H9 (cell line): ENCODE results near the gene LRP8. TPM values are rescaled to one million over a fixed set of nuclear protein-coding genes. Genes with fewer than 3 reads are reported as not detected.

Experiments
- DNase-seq: peaks from one replicate; pipeline ENCODE4 v3.0.0-alpha.2; 2017
- H2AFZ ChIP-seq: one replicate; pipeline ENCODE4 v1.6.1; 2013; ENCODE audit warnings: mild to moderate bottlenecking, low read length, control low read depth, moderate library complexity
- H2AK5ac ChIP-seq: 2 replicates; pipeline ENCODE4 v1.6.1; 2013; ENCODE audit warnings: low read length, control low read depth, mixed read lengths; ENCODE audit not compliant: insufficient read length
- H2BK120ac ChIP-seq: one replicate; pipeline ENCODE4 v1.6.1; 2013; ENCODE audit warnings: low read depth, mild to moderate bottlenecking, low read length, control low read depth, inconsistent platforms; ENCODE audit not compliant: poor library complexity, severe bottlenecking
- H2BK12ac ChIP-seq: 2 replicates; pipeline ENCODE4 v1.6.1; 2013; ENCODE audit warnings: low read length, control low read depth, mixed read lengths, low read depth; ENCODE audit not compliant: insufficient read length
- H2BK15ac ChIP-seq: 2 replicates; pipeline ENCODE4 v1.6.1; 2013; ENCODE audit warnings: low read depth, low read length, control low read depth
- H2BK20ac ChIP-seq: one replicate; pipeline ENCODE4 v1.6.1; 2013; ENCODE audit warnings: low read depth, mild to moderate bottlenecking, low read length, control low read depth, inconsistent platforms; ENCODE audit not compliant: poor library complexity, severe bottlenecking
- H2BK5ac ChIP-seq: 2 replicates; pipeline ENCODE4 v1.6.1; 2013; ENCODE audit warnings: low read length, control low read depth, mixed read lengths; ENCODE audit not compliant: insufficient read length
- H3K14ac ChIP-seq: 2 replicates; pipeline ENCODE4 v1.6.1; 2013; ENCODE audit warnings: low read length, control low read depth; ENCODE audit not compliant: insufficient read depth
- H3K18ac ChIP-seq: 2 replicates; pipeline ENCODE4 v1.6.1; 2013; ENCODE audit warnings: low read depth, mild to moderate bottlenecking, mixed read lengths, low read length, control low read depth; ENCODE audit not compliant: insufficient read length
- H3K23ac ChIP-seq: 2 replicates; pipeline ENCODE4 v1.6.1; 2013; ENCODE audit warnings: low read length, control low read depth, mixed read lengths, low read depth; ENCODE audit not compliant: insufficient read length
- H3K23me2 ChIP-seq: 2 replicates; pipeline ENCODE4 v1.6.1; 2013; ENCODE audit warnings: low read depth, mild to moderate bottlenecking, mixed read lengths, low read length, control low read depth; ENCODE audit not compliant: insufficient read length, poor library complexity, severe bottlenecking
- H3K27ac ChIP-seq: 2 replicates; pipeline ENCODE4 v1.5.1; 2013; ENCODE audit warnings: low read length, control low read depth, mixed read lengths, low read depth; ENCODE audit not compliant: insufficient read length
- H3K27me3 ChIP-seq: 2 replicates; pipeline ENCODE4 v1.6.1; 2013; ENCODE audit warnings: low read length, control low read depth, inconsistent platforms; ENCODE audit not compliant: insufficient read depth
- H3K4ac ChIP-seq: 2 replicates; pipeline ENCODE4 v1.6.1; 2013; ENCODE audit warnings: low read depth, mild to moderate bottlenecking, control low read depth, inconsistent platforms, low read length, moderate library complexity
- H3K4me1 ChIP-seq: 2 replicates; pipeline ENCODE4 v1.6.1; 2013; ENCODE audit warnings: low read length, control low read depth, inconsistent platforms; ENCODE audit not compliant: insufficient read depth
- H3K4me2 ChIP-seq: 2 replicates; pipeline ENCODE4 v1.6.1; 2013; ENCODE audit warnings: low read length, control low read depth, mixed read lengths; ENCODE audit not compliant: insufficient read length, insufficient read depth
- H3K56ac ChIP-seq: 2 replicates; pipeline ENCODE4 v1.6.1; 2013; ENCODE audit warnings: low read depth, mild to moderate bottlenecking, mixed read lengths, low read length, control low read depth; ENCODE audit not compliant: insufficient read length
- H3K79me1 ChIP-seq: 2 replicates; pipeline ENCODE4 v1.6.1; 2013; ENCODE audit warnings: low read depth, mild to moderate bottlenecking, moderate library complexity, low read length, control low read depth, inconsistent platforms; ENCODE audit not compliant: insufficient read depth, poor library complexity, severe bottlenecking
- H3K79me2 ChIP-seq: 2 replicates; pipeline ENCODE4 v1.6.1; 2013; ENCODE audit warnings: low read length, control low read depth, inconsistent platforms; ENCODE audit not compliant: insufficient read depth
- H3K9ac ChIP-seq: 2 replicates; pipeline ENCODE4 v1.6.1; 2013; ENCODE audit warnings: low read length, control low read depth, mixed read lengths; ENCODE audit not compliant: insufficient read length; ENCODE audit errors: extremely low read depth
- H3K9me3 ChIP-seq: one replicate; pipeline ENCODE4 v1.6.1; 2013; ENCODE audit warnings: low read depth, low read length, inconsistent platforms; ENCODE audit not compliant: control insufficient read depth
- H3T11ph ChIP-seq: one replicate; pipeline ENCODE4 v1.6.1; 2013; ENCODE audit warnings: mild to moderate bottlenecking, low read length, control low read depth, inconsistent platforms
- H4K20me1 ChIP-seq: one replicate; pipeline ENCODE4 v1.6.1; 2013; ENCODE audit not compliant: control insufficient read depth, insufficient read length, insufficient read depth
- H4K5ac ChIP-seq: 2 replicates; pipeline ENCODE4 v1.6.1; 2013; ENCODE audit warnings: low read depth, mild to moderate bottlenecking, mixed read lengths, low read length, control low read depth; ENCODE audit not compliant: insufficient read length
- H4K8ac ChIP-seq: replicated peaks from 2 replicates; pipeline ENCODE4 v1.6.1; 2013; ENCODE audit warnings: low read length, control low read depth, mixed read lengths, low read depth; ENCODE audit not compliant: insufficient read length
- H4K91ac ChIP-seq: 2 replicates; pipeline ENCODE4 v1.6.1; 2013; ENCODE audit warnings: low read depth, mild to moderate bottlenecking, moderate library complexity, mixed read lengths, low read length, control low read depth; ENCODE audit not compliant: insufficient read length
- H3K27ac Mint-ChIP-seq, 3 experiments: 2 replicates in 2 of 3; 3 replicates in 1 of 3; pipeline ENCODE4 v1.8.0; 2020 to 2021; ENCODE audit warnings: mixed read lengths in 3 of 3, mild to moderate bottlenecking in 1 of 3, moderate library complexity in 1 of 3
- H3K27me3 Mint-ChIP-seq: 2 replicates; pipeline ENCODE4 v1.8.0; 2021; ENCODE audit warnings: low read depth, mild to moderate bottlenecking, moderate library complexity, mixed read lengths
- H3K36me3 Mint-ChIP-seq, 3 experiments: 2 replicates in 2 of 3; 3 replicates in 1 of 3; pipeline ENCODE4 v1.8.0; 2020 to 2021; ENCODE audit warnings: low read depth in 3 of 3, mixed read lengths in 3 of 3; ENCODE audit not compliant: insufficient read depth in 1 of 3
- H3K4me1 Mint-ChIP-seq, 2 experiments: 2 replicates each; pipeline ENCODE4 v1.8.0; 2020; ENCODE audit warnings: mixed read lengths in 2 of 2
- H3K4me3 Mint-ChIP-seq, 2 experiments: 2 replicates in 1 of 2; 3 replicates in 1 of 2; pipeline ENCODE4 v1.8.0; 2020 to 2021; ENCODE audit warnings: mild to moderate bottlenecking in 2 of 2, mixed read lengths in 2 of 2, moderate library complexity in 1 of 2
- H3K9me3 Mint-ChIP-seq, 2 experiments: 2 replicates in 1 of 2; 3 replicates in 1 of 2; pipeline ENCODE4 v1.8.0; 2020; ENCODE audit warnings: mild to moderate bottlenecking in 2 of 2, mixed read lengths in 2 of 2, moderate library complexity in 1 of 2
- WGBS: extraction: QIAGEN DNeasy Blood & Tissue Kit; methylation state at CpG from one replicate; pipeline ENCODE4 v1.1.7; 2013; ENCODE audit warnings: missing lambda C conversion rate, low lambda C conversion rate, mixed read lengths; ENCODE audit not compliant: insufficient read length; ENCODE audit errors: extremely low coverage; 5-methylcytosine and 5-hydroxymethylcytosine counted together
- total RNA-seq: library from RNA; stranded (reverse); gene quantifications from 2 replicates; pipeline ENCODE4 v1.2.1, GENCODE V29; 2021
- TF ChIP-seq, protein P1 (sequence below): fragments of 200-600 bp; sonication (generic); conservative IDR thresholded peaks from 3 replicates; pipeline ENCODE4 v1.8.0; 2021; ENCODE audit warnings: antibody characterized with exemption, mild to moderate bottlenecking

LRP8 gene
- total RNA-seq, 1 experiment from 2014 or later, result 78.6 TPM

GRCh38 chr1:53314096-53314495 is 13.8 kb downstream of the LRP8 start:
- Histone ChIP-seq H2AFZ (no peak overlapping the region), H2BK15ac (no peak overlapping the region), H3K4ac (no peak overlapping the region), H3K9ac (no peak overlapping the region), H2BK20ac (no peak overlapping the region), H3K4me2 (no peak overlapping the region), H4K5ac (no peak overlapping the region), H3K27ac (no peak overlapping the region), H2AK5ac (no peak overlapping the region), H3K9me3 (no peaks in the 10 kb centered on the region), H2BK120ac (no peak overlapping the region), H4K20me1 (no peaks in the 10 kb centered on the region), H3K27me3 (no peaks in the 10 kb centered on the region), H3K23me2 (no peaks in the 10 kb centered on the region), H2BK5ac (no peak overlapping the region), H3K79me1 (no peaks in the 10 kb centered on the region), H3K18ac (no peak overlapping the region), H4K8ac (no peak overlapping the region), H3K14ac (no peak overlapping the region), H2BK12ac (no peak overlapping the region), H3K4me1 (no peaks in the 10 kb centered on the region), H3K56ac (no peak overlapping the region), H3K79me2 (peaks cover 6% of the 10 kb centered on the region; the same call in 1 of the 2 replicates), H3K23ac (no peak overlapping the region), H3T11ph (no peak overlapping the region), H4K91ac (no peak overlapping the region)
- Mint-ChIP-seq H3K36me3 (peaks cover 21 to 77% (median 52%) of the 10 kb centered on the region in 3 experiments; a peak in 6 of 7 replicates), H3K9me3 (no peaks in the 10 kb centered on the region), H3K27ac (peak overlapping the region in 2 of 3 experiments; percentile 58 to 87; a peak in 3 of 7 replicates), H3K27me3 (no peaks in the 10 kb centered on the region), H3K4me3 (no peak overlapping the region), H3K4me1 (peaks cover 11 to 28% of the 10 kb centered on the region in 2 experiments)
- no CpG with 5 or more reads among the region's 7 CpGs for WGBS
- DNase-seq, result no peak
- TF ChIP-seq, protein P1, sequence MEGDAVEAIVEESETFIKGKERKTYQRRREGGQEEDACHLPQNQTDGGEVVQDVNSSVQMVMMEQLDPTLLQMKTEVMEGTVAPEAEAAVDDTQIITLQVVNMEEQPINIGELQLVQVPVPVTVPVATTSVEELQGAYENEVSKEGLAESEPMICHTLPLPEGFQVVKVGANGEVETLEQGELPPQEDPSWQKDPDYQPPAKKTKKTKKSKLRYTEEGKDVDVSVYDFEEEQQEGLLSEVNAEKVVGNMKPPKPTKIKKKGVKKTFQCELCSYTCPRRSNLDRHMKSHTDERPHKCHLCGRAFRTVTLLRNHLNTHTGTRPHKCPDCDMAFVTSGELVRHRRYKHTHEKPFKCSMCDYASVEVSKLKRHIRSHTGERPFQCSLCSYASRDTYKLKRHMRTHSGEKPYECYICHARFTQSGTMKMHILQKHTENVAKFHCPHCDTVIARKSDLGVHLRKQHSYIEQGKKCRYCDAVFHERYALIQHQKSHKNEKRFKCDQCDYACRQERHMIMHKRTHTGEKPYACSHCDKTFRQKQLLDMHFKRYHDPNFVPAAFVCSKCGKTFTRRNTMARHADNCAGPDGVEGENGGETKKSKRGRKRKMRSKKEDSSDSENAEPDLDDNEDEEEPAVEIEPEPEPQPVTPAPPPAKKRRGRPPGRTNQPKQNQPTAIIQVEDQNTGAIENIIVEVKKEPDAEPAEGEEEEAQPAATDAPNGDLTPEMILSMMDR, result no peak
